HG02884 (cell line): ENCODE measurements around the gene ZSWIM5.
"Not testable (repeated sequence)": the region's sequence is repeated elsewhere in the genome, so short reads cannot be mapped to it uniquely, and the experiment has no call there.

Experiments used
- ATAC-seq: cut with Tn5 transposase; IDR thresholded peaks from one replicate; pipeline ENCODE4 v1.9.1; 2021; ENCODE audit warnings: mild to moderate bottlenecking, moderate library complexity; ENCODE audit not compliant: unreplicated experiment

Gene ZSWIM5

GRCh38 chr1:45205910-45206721, at the start of gene ZSWIM5:
Gene ZSWIM5 (minus strand): TSS chr1:45206605. CDS start chr1:45206350, 255 bp downstream.
- ATAC-seq = peak; percentile 54

- no peak for ATAC-seq
Observed at GRCh38 chr1:45254490-45254889, 48.1 kb upstream of the ZSWIM5 start.

- no peak for ATAC-seq
Observed at GRCh38 chr1:45250544-45250943, 44.1 kb upstream of the ZSWIM5 start.

GRCh38 chr1:45248004-45248403, 41.6 kb upstream of the ZSWIM5 start:
- ATAC-seq = not testable (repeated sequence)

- ATAC-seq = no peak
Observed at GRCh38 chr1:45246760-45247159, 40.4 kb upstream of the ZSWIM5 start.

GRCh38 chr1:45246359-45246758, 40.0 kb upstream of the ZSWIM5 start:
- not testable (repeated sequence) for ATAC-seq

- ATAC-seq = no peak
Observed at GRCh38 chr1:45244660-45245059, 38.3 kb upstream of the ZSWIM5 start.

- no peak for ATAC-seq
Observed at GRCh38 chr1:45243476-45244343, 37.3 kb upstream of the ZSWIM5 start.

GRCh38 chr1:45238846-45239245, 32.4 kb upstream of the ZSWIM5 start:
- ATAC-seq = no peak

- no peak for ATAC-seq
Observed at GRCh38 chr1:45236136-45236535, 29.7 kb upstream of the ZSWIM5 start.

GRCh38 chr1:45230537-45230936, 24.1 kb upstream of the ZSWIM5 start:
- no peak for ATAC-seq

GRCh38 chr1:45225598-45225997, 19.2 kb upstream of the ZSWIM5 start:
- ATAC-seq = no peak

- not testable (repeated sequence) for ATAC-seq
Observed at GRCh38 chr1:45223710-45224109, 17.3 kb upstream of the ZSWIM5 start.

GRCh38 chr1:45221716-45222115, 15.3 kb upstream of the ZSWIM5 start:
- no peak for ATAC-seq

- ATAC-seq = no peak
Observed at GRCh38 chr1:45216861-45217260, 10.5 kb upstream of the ZSWIM5 start.

- ATAC-seq = no peak
Observed at GRCh38 chr1:45216200-45216541, 9.8 kb upstream of the ZSWIM5 start.

- no peak for ATAC-seq
Observed at GRCh38 chr1:45215485-45216199, 9.2 kb upstream of the ZSWIM5 start.

- no peak for ATAC-seq
Observed at GRCh38 chr1:45213892-45214291, 7.5 kb upstream of the ZSWIM5 start.

GRCh38 chr1:45211076-45211475, 4.7 kb upstream of the ZSWIM5 start:
- ATAC-seq = no peak

GRCh38 chr1:45206808-45207623, 611 bp upstream of the ZSWIM5 start:
- no peak for ATAC-seq
